DOHH2 (cell line): ENCODE measurements around the gene ICE1.
A peak's percentile ranks its signal among the peaks of the same experiment; 100 is the strongest.
"Not testable (repeated sequence)": the region's sequence is repeated elsewhere in the genome, so short reads cannot be mapped to it uniquely, and the experiment has no call there.

Experiments
- H3F3A ChIP-seq: fragments of 200-600 bp; sonication (generic), shearing (Covaris generic); 2 replicates; pipeline ENCODE4 v1.6.0; 2016; ENCODE audit warnings: antibody characterized with exemption, mild to moderate bottlenecking; ENCODE audit not compliant: control insufficient read depth, insufficient read depth
- H3K27ac ChIP-seq: fragments of 200-600 bp; sonication (generic); 2 replicates; pipeline ENCODE4 v1.5.1; 2014; ENCODE audit warnings: low read depth, mild to moderate bottlenecking, low read length, moderate library complexity
- H3K27me3 ChIP-seq: fragments of 200-600 bp; sonication (generic); 2 replicates; pipeline ENCODE4 v1.6.1; 2014; ENCODE audit warnings: mild to moderate bottlenecking, low read length, mixed read lengths; ENCODE audit not compliant: control insufficient read depth
- H3K36me3 ChIP-seq: fragments of 200-600 bp; sonication (generic); 2 replicates; pipeline ENCODE4 v1.6.1; 2014; ENCODE audit warnings: mild to moderate bottlenecking, low read length, moderate library complexity, mixed read lengths; ENCODE audit not compliant: control insufficient read depth
- H3K4me1 ChIP-seq: fragments of 200-600 bp; sonication (generic); 2 replicates; pipeline ENCODE4 v1.6.1; 2014; ENCODE audit warnings: mild to moderate bottlenecking, low read length, mixed read lengths; ENCODE audit not compliant: control insufficient read depth
- H3K4me2 ChIP-seq: fragments of 200-600 bp; sonication (generic); 2 replicates; pipeline ENCODE4 v1.6.0; 2014; ENCODE audit warnings: mild to moderate bottlenecking, low read length, moderate library complexity
- H3K4me3 ChIP-seq: fragments of 200-600 bp; sonication (generic); 2 replicates; pipeline ENCODE4 v1.5.1; 2014; ENCODE audit warnings: mild to moderate bottlenecking, low read length, mixed read lengths
- H3K79me2 ChIP-seq: fragments of 200-600 bp; sonication (generic); 2 replicates; pipeline ENCODE4 v1.6.1; 2014; ENCODE audit warnings: mild to moderate bottlenecking, low read length, mixed read lengths; ENCODE audit not compliant: control insufficient read depth
- H3K9me2 ChIP-seq: fragments of 200-600 bp; sonication (generic); replicated peaks from 2 replicates; pipeline ENCODE4 v1.6.1; 2014; ENCODE audit warnings: mild to moderate bottlenecking, low read length, mixed read lengths; ENCODE audit not compliant: control insufficient read depth
- H3K9me3 ChIP-seq: fragments of 200-600 bp; sonication (generic); 2 replicates; pipeline ENCODE4 v1.6.1; 2014; ENCODE audit warnings: antibody characterized with exemption, low read length, mixed read lengths; ENCODE audit not compliant: control insufficient read depth, insufficient read depth
- H4K20me1 ChIP-seq: fragments of 200-600 bp; sonication (generic); 2 replicates; pipeline ENCODE4 v1.6.0; 2014; ENCODE audit warnings: low read depth, mild to moderate bottlenecking, antibody characterized with exemption, low read length, moderate library complexity; ENCODE audit not compliant: control insufficient read depth, insufficient read depth
- EZH2phosphoT487 ChIP-seq: fragments of 200-600 bp; sonication (generic); IDR thresholded peaks from 2 replicates; pipeline ENCODE4 v1.6.1; 2017; ENCODE audit warnings: borderline replicate concordance, mild to moderate bottlenecking, antibody characterized with exemption, low read length, moderate library complexity, mixed read lengths
- TF ChIP-seq, protein P1 (sequence below): fragments of 200-600 bp; sonication (generic); IDR thresholded peaks from one replicate; pipeline ENCODE4 v1.5.1; 2014; ENCODE audit warnings: antibody characterized with exemption, mild to moderate bottlenecking, low read depth, low read length; ENCODE audit not compliant: poor library complexity, severe bottlenecking

Gene ICE1

DNA sequence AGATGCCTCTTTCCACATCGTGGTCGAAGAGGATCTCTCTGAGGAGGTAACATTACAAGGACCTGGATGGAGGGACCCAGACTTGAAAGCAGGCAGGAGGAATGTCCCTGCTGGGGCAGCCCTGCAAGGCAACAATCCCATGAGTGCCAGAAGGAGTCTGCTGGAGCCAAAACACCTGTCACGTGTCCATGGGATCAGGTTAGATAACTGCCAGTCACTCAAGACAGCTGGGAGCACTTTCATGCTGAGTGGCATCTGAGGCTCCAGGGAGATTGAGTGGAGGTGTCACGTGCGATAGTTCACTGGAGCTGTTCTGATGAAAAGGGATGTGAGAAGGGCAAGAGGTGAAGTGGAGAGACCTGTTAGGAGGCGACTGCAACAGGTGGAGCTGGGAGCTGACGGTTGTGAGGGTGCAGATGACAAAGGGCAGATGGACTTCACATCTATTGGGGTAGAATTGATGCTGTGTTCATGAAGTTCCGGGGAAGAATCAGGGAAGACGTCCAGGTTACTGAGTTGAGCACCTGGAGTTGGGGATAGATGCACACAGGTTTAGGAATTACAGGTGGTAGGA, 68.4 kb downstream of the ICE1 start:
- H4K20me1 ChIP-seq = no peaks in the 10 kb centered on the region
- H3K27me3 ChIP-seq = no peaks in the 10 kb centered on the region
- H3K9me2 ChIP-seq = no peaks in the 10 kb centered on the region
- TF ChIP-seq, protein P1, sequence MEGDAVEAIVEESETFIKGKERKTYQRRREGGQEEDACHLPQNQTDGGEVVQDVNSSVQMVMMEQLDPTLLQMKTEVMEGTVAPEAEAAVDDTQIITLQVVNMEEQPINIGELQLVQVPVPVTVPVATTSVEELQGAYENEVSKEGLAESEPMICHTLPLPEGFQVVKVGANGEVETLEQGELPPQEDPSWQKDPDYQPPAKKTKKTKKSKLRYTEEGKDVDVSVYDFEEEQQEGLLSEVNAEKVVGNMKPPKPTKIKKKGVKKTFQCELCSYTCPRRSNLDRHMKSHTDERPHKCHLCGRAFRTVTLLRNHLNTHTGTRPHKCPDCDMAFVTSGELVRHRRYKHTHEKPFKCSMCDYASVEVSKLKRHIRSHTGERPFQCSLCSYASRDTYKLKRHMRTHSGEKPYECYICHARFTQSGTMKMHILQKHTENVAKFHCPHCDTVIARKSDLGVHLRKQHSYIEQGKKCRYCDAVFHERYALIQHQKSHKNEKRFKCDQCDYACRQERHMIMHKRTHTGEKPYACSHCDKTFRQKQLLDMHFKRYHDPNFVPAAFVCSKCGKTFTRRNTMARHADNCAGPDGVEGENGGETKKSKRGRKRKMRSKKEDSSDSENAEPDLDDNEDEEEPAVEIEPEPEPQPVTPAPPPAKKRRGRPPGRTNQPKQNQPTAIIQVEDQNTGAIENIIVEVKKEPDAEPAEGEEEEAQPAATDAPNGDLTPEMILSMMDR = no peak
- TF ChIP-seq EZH2phosphoT487 = no peak
- no peaks in the 10 kb centered on the region for H3F3A ChIP-seq
- peaks cover 11% of the 10 kb centered on the region for H3K4me1 ChIP-seq
- no peaks in the 10 kb centered on the region for H3K79me2 ChIP-seq
- no peak overlapping the region for H3K4me3 ChIP-seq
- H3K4me2 ChIP-seq = no peak overlapping the region
- no peak overlapping the region for H3K27ac ChIP-seq
- H3K9me3 ChIP-seq = no peaks in the 10 kb centered on the region
- peaks cover 10% of the 10 kb centered on the region for H3K36me3 ChIP-seq

DNA sequence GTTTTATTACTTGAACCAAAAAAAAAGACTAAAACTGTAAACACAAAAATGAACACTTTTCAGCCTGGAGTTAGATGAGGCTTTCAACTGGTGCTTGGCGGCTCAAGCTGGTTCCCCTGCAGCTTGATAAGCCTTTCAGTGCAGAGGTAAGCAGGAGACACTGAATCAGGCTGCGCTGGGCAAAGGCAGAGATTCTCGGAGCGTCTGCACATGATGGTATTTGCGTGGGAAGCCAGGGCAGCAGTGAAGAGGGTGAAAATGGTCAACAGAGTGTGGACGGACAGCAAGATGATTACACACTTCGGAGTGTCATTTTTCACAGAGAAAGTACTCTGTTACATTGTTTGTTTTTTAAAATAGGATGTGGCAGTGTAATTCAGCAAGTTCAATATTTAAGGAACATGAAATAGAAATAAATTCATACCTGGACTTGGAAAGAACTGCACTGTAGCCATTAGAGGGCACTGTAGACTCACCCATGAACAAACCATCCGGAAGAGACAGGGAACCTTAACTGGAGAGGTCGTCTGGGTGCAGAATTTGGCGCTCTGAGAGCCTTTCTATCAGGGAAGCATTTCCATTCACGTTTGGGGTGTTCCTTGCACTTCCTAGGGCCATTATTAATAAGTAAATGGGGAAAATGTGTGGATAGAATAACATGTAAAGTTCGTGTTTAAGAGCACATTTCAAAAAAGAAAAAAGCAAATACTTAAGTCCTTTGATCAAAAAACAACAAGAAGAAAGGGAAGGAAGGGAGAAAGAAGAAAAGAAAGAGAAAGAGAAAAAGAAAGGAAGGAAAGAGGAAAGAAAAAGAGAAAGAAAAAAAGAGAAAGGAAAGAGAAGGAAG, 69.8 kb downstream of the ICE1 start:
- H3K4me1 ChIP-seq = peaks cover 19% of the 10 kb centered on the region
- H3K79me2 ChIP-seq = no peaks in the 10 kb centered on the region
- no peaks in the 10 kb centered on the region for H3K9me3 ChIP-seq
- H3K27ac ChIP-seq = no peak overlapping the region
- H3K27me3 ChIP-seq = 0 out of 2 replicates have a peak, but pooled peaks cover under 1% of the 10 kb centered on the region
- no peaks in the 10 kb centered on the region for H3F3A ChIP-seq
- no peaks in the 10 kb centered on the region for H3K9me2 ChIP-seq
- H4K20me1 ChIP-seq = no peaks in the 10 kb centered on the region
- H3K4me3 ChIP-seq = peak overlapping the region; percentile 26; the same call in 1 of the 2 replicates
- peak overlapping the region; percentile 55 for H3K4me2 ChIP-seq
- peaks cover 6% of the 10 kb centered on the region; the same call in 1 of the 2 replicates for H3K36me3 ChIP-seq
- TF ChIP-seq, protein P1 = peak; percentile 83
- TF ChIP-seq EZH2phosphoT487 = no peak

DNA sequence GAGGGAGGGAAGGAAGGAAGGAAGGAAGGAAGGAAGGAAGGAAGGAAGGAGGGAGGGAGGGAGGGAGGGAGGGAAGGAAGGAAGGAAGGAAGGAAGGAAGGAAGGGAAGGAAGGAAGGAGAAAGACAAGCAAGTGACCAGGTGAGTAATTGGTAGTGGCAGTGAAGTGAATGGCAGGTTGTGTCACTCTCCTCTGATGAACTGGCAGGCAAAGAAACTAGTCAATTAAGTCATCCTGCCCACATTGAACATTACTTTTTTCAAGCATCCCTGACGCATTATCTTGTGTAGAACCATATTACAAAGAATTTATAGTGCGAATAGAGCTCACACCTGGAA, 70.4 kb downstream of the ICE1 start:
- H3K27ac ChIP-seq = not testable (repeated sequence)

More for the DNA sequence above, 70.4 kb downstream of the ICE1 start:
- peaks cover 19% of the 10 kb centered on the region for H3K4me1 ChIP-seq
- H3K4me3 ChIP-seq, H3K9me2 ChIP-seq, H4K20me1 ChIP-seq, H3K36me3 ChIP-seq, H3K4me2 ChIP-seq, H3K79me2 ChIP-seq, H3F3A ChIP-seq, H3K9me3 ChIP-seq, H3K27me3 ChIP-seq: not testable (repeated sequence)
